ENCODE data around the gene HPS4. TPM values are rescaled to one million over a fixed set of nuclear protein-coding genes. Genes with fewer than 3 reads are reported as not detected.
A peak's percentile ranks its signal among the peaks of the same experiment; 100 is the strongest.

Gene HPS4
- polyA plus RNA-seq, 1 of the 3 experiments (the other 2 are of a cell fraction) = 22.5 TPM

DNA sequence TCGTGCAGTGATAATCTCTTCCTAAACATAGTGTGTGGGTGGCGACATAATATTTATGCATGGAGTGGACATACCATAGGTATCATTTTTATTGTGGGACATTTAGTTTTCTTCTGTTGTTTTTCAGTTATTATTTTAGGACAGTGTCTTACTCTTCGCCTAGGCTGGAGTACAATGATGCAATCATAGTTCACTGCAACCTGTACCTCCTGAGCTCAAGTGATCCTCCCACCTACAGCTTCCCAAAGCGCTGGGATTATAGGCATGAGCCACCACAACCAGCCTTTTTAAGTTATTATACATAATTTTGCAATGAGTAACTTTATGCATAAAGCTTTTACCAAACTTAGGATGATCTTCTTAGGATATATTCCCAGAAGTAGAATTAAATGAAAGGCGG lies 2.8 kb upstream of the HPS4 start (continued):
- TF ChIP-seq, protein P1, sequence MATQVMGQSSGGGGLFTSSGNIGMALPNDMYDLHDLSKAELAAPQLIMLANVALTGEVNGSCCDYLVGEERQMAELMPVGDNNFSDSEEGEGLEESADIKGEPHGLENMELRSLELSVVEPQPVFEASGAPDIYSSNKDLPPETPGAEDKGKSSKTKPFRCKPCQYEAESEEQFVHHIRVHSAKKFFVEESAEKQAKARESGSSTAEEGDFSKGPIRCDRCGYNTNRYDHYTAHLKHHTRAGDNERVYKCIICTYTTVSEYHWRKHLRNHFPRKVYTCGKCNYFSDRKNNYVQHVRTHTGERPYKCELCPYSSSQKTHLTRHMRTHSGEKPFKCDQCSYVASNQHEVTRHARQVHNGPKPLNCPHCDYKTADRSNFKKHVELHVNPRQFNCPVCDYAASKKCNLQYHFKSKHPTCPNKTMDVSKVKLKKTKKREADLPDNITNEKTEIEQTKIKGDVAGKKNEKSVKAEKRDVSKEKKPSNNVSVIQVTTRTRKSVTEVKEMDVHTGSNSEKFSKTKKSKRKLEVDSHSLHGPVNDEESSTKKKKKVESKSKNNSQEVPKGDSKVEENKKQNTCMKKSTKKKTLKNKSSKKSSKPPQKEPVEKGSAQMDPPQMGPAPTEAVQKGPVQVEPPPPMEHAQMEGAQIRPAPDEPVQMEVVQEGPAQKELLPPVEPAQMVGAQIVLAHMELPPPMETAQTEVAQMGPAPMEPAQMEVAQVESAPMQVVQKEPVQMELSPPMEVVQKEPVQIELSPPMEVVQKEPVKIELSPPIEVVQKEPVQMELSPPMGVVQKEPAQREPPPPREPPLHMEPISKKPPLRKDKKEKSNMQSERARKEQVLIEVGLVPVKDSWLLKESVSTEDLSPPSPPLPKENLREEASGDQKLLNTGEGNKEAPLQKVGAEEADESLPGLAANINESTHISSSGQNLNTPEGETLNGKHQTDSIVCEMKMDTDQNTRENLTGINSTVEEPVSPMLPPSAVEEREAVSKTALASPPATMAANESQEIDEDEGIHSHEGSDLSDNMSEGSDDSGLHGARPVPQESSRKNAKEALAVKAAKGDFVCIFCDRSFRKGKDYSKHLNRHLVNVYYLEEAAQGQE (IDR thresholded peaks at IDR 0.05; ENCODE audit: low read depth, low read length) = no peak
- TF ChIP-seq, protein P2, sequence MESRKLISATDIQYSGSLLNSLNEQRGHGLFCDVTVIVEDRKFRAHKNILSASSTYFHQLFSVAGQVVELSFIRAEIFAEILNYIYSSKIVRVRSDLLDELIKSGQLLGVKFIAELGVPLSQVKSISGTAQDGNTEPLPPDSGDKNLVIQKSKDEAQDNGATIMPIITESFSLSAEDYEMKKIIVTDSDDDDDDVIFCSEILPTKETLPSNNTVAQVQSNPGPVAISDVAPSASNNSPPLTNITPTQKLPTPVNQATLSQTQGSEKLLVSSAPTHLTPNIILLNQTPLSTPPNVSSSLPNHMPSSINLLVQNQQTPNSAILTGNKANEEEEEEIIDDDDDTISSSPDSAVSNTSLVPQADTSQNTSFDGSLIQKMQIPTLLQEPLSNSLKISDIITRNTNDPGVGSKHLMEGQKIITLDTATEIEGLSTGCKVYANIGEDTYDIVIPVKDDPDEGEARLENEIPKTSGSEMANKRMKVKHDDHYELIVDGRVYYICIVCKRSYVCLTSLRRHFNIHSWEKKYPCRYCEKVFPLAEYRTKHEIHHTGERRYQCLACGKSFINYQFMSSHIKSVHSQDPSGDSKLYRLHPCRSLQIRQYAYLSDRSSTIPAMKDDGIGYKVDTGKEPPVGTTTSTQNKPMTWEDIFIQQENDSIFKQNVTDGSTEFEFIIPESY (IDR thresholded peaks at IDR 0.05; ENCODE audit: borderline replicate concordance, low read depth) = no peak
- TF ChIP-seq MXI1 (IDR thresholded peaks at IDR 0.05; ENCODE audit: low read depth, low read length) = no peak
- no peak for TF ChIP-seq CHD2 (IDR thresholded peaks at IDR 0.05; ENCODE audit: low read length, partially characterized antibody)
- TF ChIP-seq MEF2A (IDR thresholded peaks at IDR 0.05; ENCODE audit: borderline replicate concordance, low read depth) = no peak

DNA sequence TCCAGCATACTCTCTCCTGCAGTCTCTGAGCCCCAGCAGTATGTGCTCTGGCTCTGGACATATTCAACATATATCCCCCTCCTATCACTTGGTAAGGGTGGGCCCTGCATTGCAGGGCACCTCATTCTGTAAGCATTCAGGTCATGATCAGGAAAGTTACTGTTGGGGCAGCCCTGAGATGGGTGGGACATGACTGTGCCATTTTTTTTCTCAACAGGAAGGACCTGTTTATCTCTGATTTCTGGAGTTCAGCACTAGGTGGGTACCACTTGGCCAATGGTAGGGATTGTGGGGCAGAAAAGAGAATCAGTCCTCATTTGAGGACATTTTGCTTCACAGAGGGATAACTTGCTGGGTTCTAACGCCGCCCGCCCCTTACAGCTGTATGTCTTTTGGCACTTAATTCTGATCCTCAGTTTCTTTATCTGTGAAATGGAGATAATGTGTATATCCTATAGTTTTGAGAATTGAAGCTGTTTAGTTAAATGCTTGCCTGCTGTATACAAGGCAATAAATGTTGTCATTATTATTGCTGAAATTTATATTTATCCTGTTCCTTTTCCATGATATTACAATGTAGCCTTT lies 2.3 kb upstream of the HPS4 start:
- no peak overlapping the region for H3K4me3 ChIP-seq (ENCODE audit: low read depth in 2 of 2, low read length in 1 of 2)
- H3K27me3 ChIP-seq (ENCODE audit: insufficient read depth) = no peaks in the 10 kb centered on the region
- DNase-seq = no peak
- CTCF ChIA-PET = no interaction called here
- H3F3A ChIP-seq (replicated peaks; ENCODE audit: insufficient read depth) = peaks cover 3% of the 10 kb centered on the region
- H3K4me2 ChIP-seq = peak overlapping the region; percentile 28; the same call in 1 of the 2 replicates
- H3K79me2 ChIP-seq (ENCODE audit: insufficient read depth) = peaks cover 59% of the 10 kb centered on the region
- no peaks in the 10 kb centered on the region for H4K20me1 ChIP-seq (ENCODE audit: insufficient read depth)
- no peak overlapping the region for H2AFZ ChIP-seq (ENCODE audit: low read depth)
- POLR2A ChIA-PET = no interaction called here
- H3K36me3 ChIP-seq (replicated peaks in 1 of 2; ENCODE audit: control insufficient read depth in 1 of 2, insufficient read depth in 2 of 2, low read length in 1 of 2) = peaks cover 7 to 31% of the 10 kb centered on the region in 2 experiments
- no peaks in the 10 kb centered on the region for H3K9me3 ChIP-seq
- H3K9ac ChIP-seq = no peak overlapping the region
- peaks cover 4 to 24% of the 10 kb centered on the region in 2 experiments; a peak in 3 of 4 replicates for H3K4me1 ChIP-seq (ENCODE audit: control insufficient read depth in 1 of 2, insufficient read depth in 2 of 2, low read depth in 1 of 2, low read length in 1 of 2)
- H3K27ac ChIP-seq (ENCODE audit: low read depth in 2 of 2, low read length in 1 of 2) = no peak overlapping the region
- TF ChIP-seq ELF1 (IDR thresholded peaks at IDR 0.05) (no peak), FOSL2 (IDR thresholded peaks at IDR 0.05; ENCODE audit: borderline replicate concordance, low read depth) (no peak), EZH2phosphoT487 (IDR thresholded peaks at IDR 0.05; ENCODE audit: borderline replicate concordance, low read depth) (no peak), FOXJ3 (CRISPR knock-in tag; IDR thresholded peaks at IDR 0.05) (no peak), TCF12 (IDR thresholded peaks at IDR 0.05) (no peak), SIN3A (IDR thresholded peaks at IDR 0.05; ENCODE audit: borderline replicate concordance, low read depth, low read length) (no peak), TAF1 (IDR thresholded peaks at IDR 0.05; ENCODE audit: borderline replicate concordance, low read depth, low read length) (no peak), TEAD4 (IDR thresholded peaks at IDR 0.05; ENCODE audit: borderline replicate concordance, insufficient read depth) (no peak), MXI1 (IDR thresholded peaks at IDR 0.05; ENCODE audit: low read depth, low read length) (no peak), RXRA (IDR thresholded peaks at IDR 0.05; ENCODE audit: borderline replicate concordance, low read depth) (no peak), GABPA (IDR thresholded peaks at IDR 0.05; ENCODE audit: low read depth) (no peak)
- TF ChIP-seq, protein P3, sequence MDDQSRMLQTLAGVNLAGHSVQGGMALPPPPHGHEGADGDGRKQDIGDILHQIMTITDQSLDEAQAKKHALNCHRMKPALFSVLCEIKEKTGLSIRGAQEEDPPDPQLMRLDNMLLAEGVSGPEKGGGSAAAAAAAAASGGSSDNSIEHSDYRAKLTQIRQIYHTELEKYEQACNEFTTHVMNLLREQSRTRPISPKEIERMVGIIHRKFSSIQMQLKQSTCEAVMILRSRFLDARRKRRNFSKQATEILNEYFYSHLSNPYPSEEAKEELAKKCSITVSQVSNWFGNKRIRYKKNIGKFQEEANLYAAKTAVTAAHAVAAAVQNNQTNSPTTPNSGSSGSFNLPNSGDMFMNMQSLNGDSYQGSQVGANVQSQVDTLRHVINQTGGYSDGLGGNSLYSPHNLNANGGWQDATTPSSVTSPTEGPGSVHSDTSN (IDR thresholded peaks at IDR 0.05) = no peak
- TF ChIP-seq, protein P4, sequence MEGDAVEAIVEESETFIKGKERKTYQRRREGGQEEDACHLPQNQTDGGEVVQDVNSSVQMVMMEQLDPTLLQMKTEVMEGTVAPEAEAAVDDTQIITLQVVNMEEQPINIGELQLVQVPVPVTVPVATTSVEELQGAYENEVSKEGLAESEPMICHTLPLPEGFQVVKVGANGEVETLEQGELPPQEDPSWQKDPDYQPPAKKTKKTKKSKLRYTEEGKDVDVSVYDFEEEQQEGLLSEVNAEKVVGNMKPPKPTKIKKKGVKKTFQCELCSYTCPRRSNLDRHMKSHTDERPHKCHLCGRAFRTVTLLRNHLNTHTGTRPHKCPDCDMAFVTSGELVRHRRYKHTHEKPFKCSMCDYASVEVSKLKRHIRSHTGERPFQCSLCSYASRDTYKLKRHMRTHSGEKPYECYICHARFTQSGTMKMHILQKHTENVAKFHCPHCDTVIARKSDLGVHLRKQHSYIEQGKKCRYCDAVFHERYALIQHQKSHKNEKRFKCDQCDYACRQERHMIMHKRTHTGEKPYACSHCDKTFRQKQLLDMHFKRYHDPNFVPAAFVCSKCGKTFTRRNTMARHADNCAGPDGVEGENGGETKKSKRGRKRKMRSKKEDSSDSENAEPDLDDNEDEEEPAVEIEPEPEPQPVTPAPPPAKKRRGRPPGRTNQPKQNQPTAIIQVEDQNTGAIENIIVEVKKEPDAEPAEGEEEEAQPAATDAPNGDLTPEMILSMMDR (IDR thresholded peaks at IDR 0.05) = no peak
- WGBS (ENCODE audit: low lambda C conversion rate) = 96% methylated on average over 3 of the region's 3 CpGs
- H3K9me2 ChIP-seq = no peaks in the 10 kb centered on the region

Data from SK-N-SH (cell line).